Left ventricle myocardium inferior (tissue), 1 donor: ENCODE results near the gene KLHL40. TPM values are rescaled to one million over a fixed set of nuclear protein-coding genes. Genes with fewer than 3 reads are reported as not detected.

Experiments used
- DNase-seq: peaks from one replicate; pipeline ENCODE4 v3.0.0-alpha.2; 2020
- H3K27ac ChIP-seq: fragments of 200-600 bp; replicated peaks from 2 replicates; pipeline ENCODE4 v1.8.0; 2021
- H3K27me3 ChIP-seq: fragments of 200-600 bp; 2 replicates; pipeline ENCODE4 v1.8.0; 2021; ENCODE audit warnings: low read depth
- H3K36me3 ChIP-seq: fragments of 200-600 bp; 2 replicates; pipeline ENCODE4 v1.8.0; 2021
- H3K4me1 ChIP-seq: fragments of 200-600 bp; 2 replicates; pipeline ENCODE4 v1.8.0; 2021
- H3K4me3 ChIP-seq: fragments of 200-600 bp; 2 replicates; pipeline ENCODE4 v1.8.0; 2021; ENCODE audit warnings: mild to moderate bottlenecking, moderate library complexity
- H3K9me3 ChIP-seq: fragments of 200-600 bp; replicated peaks from 2 replicates; pipeline ENCODE4 v1.8.0; 2021
- CTCF ChIP-seq: fragments of 200-600 bp; IDR thresholded peaks from 2 replicates; pipeline ENCODE4 v1.8.0; 2021; ENCODE audit warnings: antibody characterized with exemption, mild to moderate bottlenecking, borderline replicate concordance
- intact Hi-C: fragments of 100-400 bp; cut with micrococcal nuclease; formaldehyde crosslinking; loops from one replicate; pipeline ENCODE4 v1.11.0; 2022
- total RNA-seq: library from RNA; stranded (reverse); fragmentation: NEBNext Ultra II Directional; extraction: Animal tissue kit (Norgen Biotek cat#: 25700); gene quantifications from one replicate; pipeline ENCODE4 v1.2.1, GENCODE V29; 2021
- donor health status: DM: no; HTN: yes; CAD: no; lungs with severe emphysema.

Gene KLHL40
- total RNA-seq, 1 donor from 2014 or later, result 0.22 TPM

GRCh38 chr3:42713747-42714146, 28.4 kb downstream of the KLHL40 start:
- H3K4me1 ChIP-seq, result no peaks in the 10 kb centered on the region
- TF ChIP-seq CTCF, result no peak
- no peaks in the 10 kb centered on the region for H3K36me3 ChIP-seq
- H3K27me3 ChIP-seq, result no peaks in the 10 kb centered on the region
- intact Hi-C loops, result no loop called here
- DNase-seq, result no peak
- H3K9me3 ChIP-seq, result no peaks in the 10 kb centered on the region
- H3K4me3 ChIP-seq, result no peak overlapping the region
- no peak overlapping the region for H3K27ac ChIP-seq

GRCh38 chr3:42714171-42714852, 29.0 kb downstream of the KLHL40 start:
- H3K27ac ChIP-seq, result no peak overlapping the region
- intact Hi-C loops, result no loop called here
- no peak for TF ChIP-seq CTCF
- no peak for DNase-seq
- peaks cover 2% of the 10 kb centered on the region for H3K4me1 ChIP-seq
- no peaks in the 10 kb centered on the region for H3K9me3 ChIP-seq
- no peaks in the 10 kb centered on the region for H3K27me3 ChIP-seq
- no peaks in the 10 kb centered on the region for H3K36me3 ChIP-seq
- H3K4me3 ChIP-seq, result no peak overlapping the region

GRCh38 chr3:42717306-42717705, 32.0 kb downstream of the KLHL40 start:
- Histone ChIP-seq H3K9me3 (no peaks in the 10 kb centered on the region), H3K27ac (no peak overlapping the region), H3K4me1 (peaks cover 16% of the 10 kb centered on the region), H3K4me3 (no peak overlapping the region), H3K27me3 (no peaks in the 10 kb centered on the region), H3K36me3 (no peaks in the 10 kb centered on the region)
- TF ChIP-seq CTCF, result no peak
- intact Hi-C loops, result no loop called here
- no peak for DNase-seq

- DNase-seq, result no peak
- intact Hi-C loops, result no loop called here
Measured at GRCh38 chr3:42718338-42718737, 33.0 kb downstream of the KLHL40 start.

GRCh38 chr3:42719002-42719401, 33.7 kb downstream of the KLHL40 start:
- no peak overlapping the region for H3K4me3 ChIP-seq
- H3K36me3 ChIP-seq, result no peaks in the 10 kb centered on the region
- peaks cover 24% of the 10 kb centered on the region for H3K4me1 ChIP-seq
- no peak for TF ChIP-seq CTCF
- intact Hi-C loops, result no loop called here
- peak overlapping the region; percentile 67 for H3K27ac ChIP-seq
- no peaks in the 10 kb centered on the region for H3K9me3 ChIP-seq
- no peak for DNase-seq
- H3K27me3 ChIP-seq, result no peaks in the 10 kb centered on the region

More at GRCh38 chr3:42718338-42718737, 33.0 kb downstream of the KLHL40 start:
- Histone ChIP-seq H3K9me3 (no peaks in the 10 kb centered on the region), H3K4me1 (peaks cover 23% of the 10 kb centered on the region), H3K27ac (peak overlapping the region; percentile 67), H3K4me3 (no peak overlapping the region), H3K27me3 (no peaks in the 10 kb centered on the region), H3K36me3 (no peaks in the 10 kb centered on the region)
- no peak for TF ChIP-seq CTCF
